ENCODE measurements around the gene HNRNPL. TPM values are rescaled to one million over a fixed set of nuclear protein-coding genes. Genes with fewer than 3 reads are reported as not detected.

HNRNPL gene
- total RNA-seq, 4 donors from 2014 or later: 170 to 205 (median 179) TPM

DNA sequence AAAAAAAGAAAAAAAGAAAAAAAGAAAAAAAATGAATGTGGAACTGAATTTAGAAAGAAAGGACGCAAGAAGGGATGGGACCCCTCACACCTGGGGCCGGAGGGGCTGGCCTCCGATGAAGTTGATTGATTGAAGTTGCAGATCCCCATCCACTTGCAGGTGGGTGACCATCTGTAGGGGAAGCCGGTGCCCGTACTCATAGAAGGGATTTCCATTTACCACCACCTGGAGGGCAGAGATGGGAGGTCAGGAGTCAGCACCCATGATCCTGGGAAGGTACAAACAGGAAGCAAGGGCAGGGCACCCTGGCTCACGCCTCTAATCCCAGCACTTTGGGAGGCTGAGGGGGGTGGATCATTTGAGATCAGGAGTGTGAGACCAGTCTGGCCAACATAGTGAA lies 43.4 kb downstream of the HNRNPL start:
- DNase-seq (ENCODE audit: low spot score in 2 of 2): no peak
- H3K36me3 ChIP-seq: peaks cover 0 to 39% (median 5%) of the 10 kb centered on the region in 3 donors
- H3K27ac ChIP-seq: no peak overlapping the region
- no peaks in the 10 kb centered on the region for H3K27me3 ChIP-seq
- 88 to 93% methylated on average over 6 of the region's 6 CpGs for WGBS, 2 donors
- H3K9me3 ChIP-seq: no peaks in the 10 kb centered on the region
- H3K4me3 ChIP-seq: no peak overlapping the region
- no peaks in the 10 kb centered on the region for H3K4me1 ChIP-seq
- TF ChIP-seq, protein P1, sequence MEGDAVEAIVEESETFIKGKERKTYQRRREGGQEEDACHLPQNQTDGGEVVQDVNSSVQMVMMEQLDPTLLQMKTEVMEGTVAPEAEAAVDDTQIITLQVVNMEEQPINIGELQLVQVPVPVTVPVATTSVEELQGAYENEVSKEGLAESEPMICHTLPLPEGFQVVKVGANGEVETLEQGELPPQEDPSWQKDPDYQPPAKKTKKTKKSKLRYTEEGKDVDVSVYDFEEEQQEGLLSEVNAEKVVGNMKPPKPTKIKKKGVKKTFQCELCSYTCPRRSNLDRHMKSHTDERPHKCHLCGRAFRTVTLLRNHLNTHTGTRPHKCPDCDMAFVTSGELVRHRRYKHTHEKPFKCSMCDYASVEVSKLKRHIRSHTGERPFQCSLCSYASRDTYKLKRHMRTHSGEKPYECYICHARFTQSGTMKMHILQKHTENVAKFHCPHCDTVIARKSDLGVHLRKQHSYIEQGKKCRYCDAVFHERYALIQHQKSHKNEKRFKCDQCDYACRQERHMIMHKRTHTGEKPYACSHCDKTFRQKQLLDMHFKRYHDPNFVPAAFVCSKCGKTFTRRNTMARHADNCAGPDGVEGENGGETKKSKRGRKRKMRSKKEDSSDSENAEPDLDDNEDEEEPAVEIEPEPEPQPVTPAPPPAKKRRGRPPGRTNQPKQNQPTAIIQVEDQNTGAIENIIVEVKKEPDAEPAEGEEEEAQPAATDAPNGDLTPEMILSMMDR (IDR thresholded peaks at IDR 0.05): no peak
- TF ChIP-seq POLR2A (IDR thresholded peaks at IDR 0.05) (no peak), EP300 (IDR thresholded peaks at IDR 0.05) (no peak)

DNA sequence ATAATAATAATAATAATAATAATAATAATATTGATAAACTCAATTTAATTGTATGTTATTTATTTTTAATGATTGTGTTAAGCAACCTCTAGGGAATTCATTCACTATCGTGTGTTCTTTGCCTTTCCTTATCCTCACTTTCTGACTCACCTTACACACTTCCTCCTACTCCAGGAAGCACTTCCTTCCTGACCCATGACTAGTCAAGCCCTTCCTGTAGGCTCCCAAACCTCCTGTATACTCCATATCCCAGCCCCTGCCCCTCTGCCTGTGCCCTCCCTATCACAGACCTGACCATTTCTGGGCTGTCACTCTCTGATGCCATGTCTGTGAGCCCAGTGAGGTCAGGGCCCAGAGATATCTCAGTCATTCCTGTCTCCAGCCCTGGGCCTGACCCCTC lies 44.6 kb downstream of the HNRNPL start:
- no peaks in the 10 kb centered on the region for H3K9me3 ChIP-seq
- H3K27me3 ChIP-seq: no peaks in the 10 kb centered on the region
- H3K4me1 ChIP-seq: no peaks in the 10 kb centered on the region
- TF ChIP-seq POLR2A (IDR thresholded peaks at IDR 0.05) (no peak), EP300 (IDR thresholded peaks at IDR 0.05) (no peak)
- TF ChIP-seq, protein P1 (IDR thresholded peaks at IDR 0.05): no peak
- DNase-seq (ENCODE audit: low spot score in 2 of 2): no peak
- peaks cover 0 to 50% (median 5%) of the 10 kb centered on the region in 3 donors for H3K36me3 ChIP-seq
- H3K27ac ChIP-seq: no peak overlapping the region
- H3K4me3 ChIP-seq: no peak overlapping the region
- 50 to 65% methylated on average over 1 of the region's 1 CpG for WGBS, 2 donors

GRCh38 chr19:38803543-38803942 lies 46.2 kb downstream of the HNRNPL start:
- Histone ChIP-seq H3K36me3 (peaks cover 0 to 52% (median 5%) of the 10 kb centered on the region in 3 donors), H3K4me3 (no peak overlapping the region), H3K9me3 (no peaks in the 10 kb centered on the region), H3K4me1 (no peaks in the 10 kb centered on the region), H3K27me3 (no peaks in the 10 kb centered on the region), H3K27ac (no peak overlapping the region)
- DNase-seq (ENCODE audit: low spot score in 2 of 2): no peak
- TF ChIP-seq, protein P1 (IDR thresholded peaks at IDR 0.05): no peak
- no peak for TF ChIP-seq POLR2A (IDR thresholded peaks at IDR 0.05)
- TF ChIP-seq EP300 (IDR thresholded peaks at IDR 0.05): no peak
- 89 to 92% methylated on average over 10 of the region's 10 CpGs for WGBS, 2 donors

DNA sequence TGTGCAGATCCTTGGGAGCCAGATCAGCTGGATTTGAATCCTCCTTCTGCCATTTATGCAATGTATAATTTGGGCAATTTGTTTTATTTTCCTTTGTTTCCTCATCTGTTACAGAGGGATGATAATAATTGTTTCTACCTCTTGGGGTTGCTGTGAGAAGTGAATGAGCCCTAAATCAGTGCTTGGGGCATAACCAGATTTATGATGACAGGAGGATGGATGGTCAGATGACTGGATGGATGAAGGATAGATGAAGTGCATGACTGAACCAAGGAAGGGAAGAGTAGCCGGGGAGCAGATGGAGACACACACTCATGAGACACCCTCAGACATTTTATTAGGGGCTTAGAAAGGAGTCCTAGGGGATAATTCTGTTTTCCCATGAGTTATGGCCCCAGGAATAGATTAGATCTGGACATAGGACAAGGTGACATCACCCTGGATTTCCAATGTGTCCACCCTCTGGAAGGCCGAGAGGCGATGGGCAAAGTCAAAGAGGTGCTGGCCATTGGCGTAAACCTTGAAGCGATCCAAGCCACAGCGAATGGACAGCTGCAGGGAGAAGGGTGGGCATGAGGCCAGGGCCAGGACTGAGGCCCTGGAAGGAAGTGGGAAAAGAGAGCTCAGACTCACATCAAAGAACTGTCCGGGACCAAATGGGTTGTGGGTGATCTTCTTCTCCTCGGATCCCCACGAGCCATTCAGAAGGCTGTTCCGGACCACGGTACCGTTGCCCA lies 48.3 kb downstream of the HNRNPL start:
- Histone ChIP-seq H3K27me3 (no peaks in the 10 kb centered on the region), H3K27ac (no peak overlapping the region), H3K4me1 (no peaks in the 10 kb centered on the region), H3K4me3 (no peak overlapping the region), H3K36me3 (peaks cover 0 to 51% (median 5%) of the 10 kb centered on the region in 3 donors), H3K9me3 (no peaks in the 10 kb centered on the region)
- 93 to 94% methylated on average over 12 of the region's 12 CpGs for WGBS, 2 donors
- no peak for DNase-seq (ENCODE audit: low spot score in 2 of 2)
- TF ChIP-seq POLR2A (IDR thresholded peaks at IDR 0.05): no peak
- no peak for TF ChIP-seq EP300 (IDR thresholded peaks at IDR 0.05)
- TF ChIP-seq, protein P1 (IDR thresholded peaks at IDR 0.05): no peak

DNA sequence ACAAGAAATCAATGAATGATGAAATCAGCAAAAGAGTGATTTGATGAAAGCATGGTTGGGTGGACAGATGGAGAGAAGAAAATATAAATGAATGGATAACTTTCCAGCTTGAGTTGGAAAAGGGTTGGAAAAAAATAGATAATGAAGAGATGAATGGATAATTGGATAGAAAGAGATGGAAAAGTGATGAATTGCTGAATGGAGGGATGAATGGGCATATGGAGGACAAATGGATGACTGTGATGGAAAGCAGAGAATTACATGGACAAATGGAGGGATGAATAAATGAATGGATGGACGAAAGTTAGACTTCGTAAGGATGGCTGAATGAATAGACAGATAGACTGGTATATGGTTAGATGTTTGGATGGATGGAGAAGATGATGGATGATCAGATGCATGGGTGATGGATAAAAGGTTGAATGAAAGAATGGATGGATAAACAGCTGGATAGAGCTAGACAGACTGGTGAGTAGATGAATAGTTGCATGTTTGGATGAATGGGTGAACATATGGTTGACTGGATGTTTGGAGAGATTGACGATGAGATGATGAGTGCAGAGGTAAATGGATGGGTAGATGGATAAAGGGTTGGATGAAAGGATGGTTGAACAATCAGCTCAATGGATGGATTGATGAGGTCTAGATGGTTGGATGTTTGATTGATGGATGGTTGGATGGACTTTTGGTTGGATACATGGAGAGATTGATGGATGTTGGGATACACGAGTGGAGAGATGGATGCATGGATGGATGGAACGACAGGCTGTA lies 49.0 kb downstream of the HNRNPL start:
- no peaks in the 10 kb centered on the region for H3K4me1 ChIP-seq
- H3K9me3 ChIP-seq: no peaks in the 10 kb centered on the region
- TF ChIP-seq POLR2A (IDR thresholded peaks at IDR 0.05): no peak
- TF ChIP-seq EP300 (IDR thresholded peaks at IDR 0.05): no peak
- TF ChIP-seq, protein P1 (IDR thresholded peaks at IDR 0.05): no peak
- H3K4me3 ChIP-seq: no peak overlapping the region
- no peak overlapping the region for H3K27ac ChIP-seq
- H3K27me3 ChIP-seq: no peaks in the 10 kb centered on the region
- DNase-seq (ENCODE audit: low spot score in 2 of 2): no peak
- peaks cover 0 to 44% (median 5%) of the 10 kb centered on the region in 3 donors for H3K36me3 ChIP-seq
- 90 to 91% methylated on average over 5 of the region's 5 CpGs for WGBS, 2 donors

Measured in tibial nerve (tissue), 4 donors.